HG03135 (cell line): ENCODE measurements around the gene MTMR2.
"Not testable (repeated sequence)": the region's sequence is repeated elsewhere in the genome, so short reads cannot be mapped to it uniquely, and the experiment has no call there.

ENCODE experiments used
- ATAC-seq: cut with Tn5 transposase; IDR thresholded peaks from one replicate; pipeline ENCODE4 v1.9.1; 2021; ENCODE audit warnings: mild to moderate bottlenecking, moderate library complexity; ENCODE audit not compliant: unreplicated experiment

The MTMR2 gene

DNA sequence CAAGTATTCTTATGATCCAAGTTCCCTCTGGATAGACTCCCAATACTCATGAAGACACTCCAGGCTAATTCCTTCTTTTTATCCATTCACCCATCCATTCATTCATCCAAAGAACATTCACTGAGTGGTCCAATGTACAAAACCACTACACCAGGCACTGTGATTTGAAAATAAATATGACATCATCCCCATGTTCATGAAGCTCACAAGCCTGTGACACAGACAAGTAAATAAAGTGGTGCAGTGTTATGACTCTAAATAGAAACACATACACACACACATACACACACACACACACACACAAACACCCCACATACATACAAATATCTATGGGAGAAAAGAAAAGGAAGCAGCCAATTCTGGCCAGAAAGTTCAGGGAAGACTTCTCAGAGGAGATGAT, 35.5 kb downstream of the MTMR2 start:
- no peak for ATAC-seq

DNA sequence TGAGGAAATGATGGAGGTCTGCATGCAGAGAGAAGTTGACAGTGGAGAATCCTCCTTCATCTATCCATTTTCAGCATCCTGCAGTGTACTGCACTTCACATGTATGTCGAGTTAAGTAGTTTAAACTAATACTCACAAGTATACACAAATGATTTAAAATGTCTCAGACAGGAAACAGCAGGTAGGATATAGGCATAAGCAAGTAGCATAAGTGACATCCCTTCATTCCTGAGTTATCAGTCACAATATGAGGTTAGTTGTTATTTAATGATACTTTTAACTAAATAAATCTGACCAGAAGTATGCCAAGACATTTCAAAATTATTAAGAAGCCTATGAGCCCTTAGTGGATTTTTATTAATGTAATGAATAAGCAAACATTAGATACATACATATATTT, 37.4 kb downstream of the MTMR2 start:
- ATAC-seq = no peak

DNA sequence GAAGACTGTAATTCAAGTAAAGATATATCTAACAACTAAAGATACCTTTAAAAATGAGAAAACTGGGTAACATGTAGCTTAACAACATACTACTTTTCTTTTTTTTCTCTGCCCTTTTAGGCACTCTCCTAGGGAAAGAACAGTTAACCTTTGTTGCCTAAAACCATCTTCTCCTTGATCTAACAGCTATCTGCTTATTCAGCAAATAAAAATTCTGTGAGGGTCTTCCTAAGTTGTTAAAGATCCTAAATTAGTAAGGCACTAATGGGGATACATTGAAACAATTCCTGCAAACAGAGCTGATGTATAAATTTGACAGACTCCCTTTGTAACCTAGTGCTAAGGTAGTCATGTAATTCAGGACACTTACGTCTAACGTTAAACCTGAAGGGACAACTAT, 39.1 kb downstream of the MTMR2 start:
- no peak for ATAC-seq

DNA sequence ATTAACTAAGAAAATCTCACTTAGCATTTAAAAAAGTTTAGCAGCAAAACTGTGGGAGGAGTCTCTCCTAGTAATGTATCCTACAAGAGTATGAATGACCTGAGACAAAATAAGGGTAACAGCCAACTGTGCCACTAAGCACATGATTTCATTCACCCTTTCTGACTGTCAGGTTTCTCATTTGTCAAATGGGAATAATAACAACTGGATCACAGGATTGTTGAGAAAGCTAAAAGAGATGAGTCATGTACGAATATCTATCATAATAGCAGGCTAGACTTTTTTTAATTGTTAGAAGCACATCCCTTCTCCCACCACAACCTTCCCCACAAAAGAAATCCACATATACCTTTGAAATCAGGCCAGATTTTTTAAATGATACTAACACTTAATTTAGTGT, 39.5 kb downstream of the MTMR2 start:
- no peak for ATAC-seq

DNA sequence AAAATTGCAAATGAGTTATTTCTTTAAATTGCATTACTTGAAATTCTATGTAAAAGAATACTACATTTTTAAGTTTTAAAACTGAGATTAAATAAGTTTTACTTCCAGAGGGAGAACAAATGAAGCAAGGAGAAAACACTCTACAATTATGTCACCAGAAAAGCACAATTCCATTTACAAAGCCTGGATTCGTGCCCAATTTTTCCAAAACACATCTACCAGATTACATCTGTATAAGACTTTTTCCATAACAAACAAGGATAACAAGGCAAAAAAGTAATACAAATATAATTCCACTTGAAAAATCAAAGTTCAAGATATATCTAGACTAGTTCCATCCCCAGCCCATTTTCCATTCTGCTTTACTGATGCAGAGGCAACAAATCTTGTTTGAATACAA, 40.5 kb downstream of the MTMR2 start:
- no peak for ATAC-seq

DNA sequence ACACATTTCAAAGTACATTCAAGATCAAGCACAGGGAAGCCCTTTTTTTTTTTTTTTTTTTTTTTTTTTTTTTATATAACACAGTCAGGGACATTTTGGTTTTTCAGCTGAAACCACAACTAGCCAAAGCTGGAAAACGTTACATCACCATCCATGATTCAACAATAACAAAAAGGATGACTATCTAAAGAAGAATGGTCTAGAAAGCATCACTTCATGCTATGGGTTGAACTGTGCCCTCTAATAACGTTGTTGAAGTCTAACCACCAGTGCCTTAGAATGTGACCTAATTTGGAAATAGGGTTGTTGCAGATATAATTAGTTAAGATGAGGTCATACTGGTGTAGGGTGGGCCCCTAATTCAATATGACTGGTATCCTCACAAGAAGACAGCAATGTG, 46.6 kb downstream of the MTMR2 start:
- no peak for ATAC-seq

DNA sequence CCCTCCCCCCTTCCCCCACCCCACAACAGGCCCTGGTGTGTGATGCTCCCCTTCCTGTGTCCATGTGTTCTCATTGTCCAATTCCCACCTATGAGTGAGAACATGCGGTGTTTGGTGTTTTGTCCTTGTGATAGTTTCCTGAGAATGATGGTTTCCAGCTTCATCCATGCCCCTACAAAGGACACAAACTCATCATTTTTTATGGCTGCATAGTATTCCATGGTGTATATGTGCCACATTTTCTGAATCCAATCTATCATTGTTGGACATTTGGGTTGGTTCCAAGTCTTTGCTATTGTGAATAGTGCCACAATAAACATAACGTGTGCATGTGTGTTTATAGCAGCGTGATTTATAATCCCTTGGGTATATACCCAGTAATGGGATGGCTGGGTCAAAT, 53.0 kb downstream of the MTMR2 start:
- ATAC-seq = not testable (repeated sequence)

DNA sequence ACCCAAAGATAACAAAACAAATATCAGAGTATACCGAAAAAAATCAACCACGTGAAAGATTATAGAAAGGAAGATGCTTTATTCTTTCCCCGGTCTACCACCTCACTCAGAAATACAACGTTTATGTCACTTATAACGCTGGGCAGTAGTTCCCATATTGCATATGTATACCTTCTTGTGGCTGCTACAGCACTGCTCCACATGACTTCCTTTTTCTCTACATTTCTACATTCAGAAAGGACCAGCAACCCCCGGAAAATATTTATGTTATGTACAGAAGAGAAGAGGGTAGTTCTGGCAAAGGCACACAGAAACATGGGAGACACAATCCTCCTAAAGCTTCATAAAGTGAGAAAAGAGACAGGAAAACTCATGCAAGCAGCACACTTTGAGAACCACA, 56.8 kb downstream of the MTMR2 start:
- ATAC-seq = no peak

DNA sequence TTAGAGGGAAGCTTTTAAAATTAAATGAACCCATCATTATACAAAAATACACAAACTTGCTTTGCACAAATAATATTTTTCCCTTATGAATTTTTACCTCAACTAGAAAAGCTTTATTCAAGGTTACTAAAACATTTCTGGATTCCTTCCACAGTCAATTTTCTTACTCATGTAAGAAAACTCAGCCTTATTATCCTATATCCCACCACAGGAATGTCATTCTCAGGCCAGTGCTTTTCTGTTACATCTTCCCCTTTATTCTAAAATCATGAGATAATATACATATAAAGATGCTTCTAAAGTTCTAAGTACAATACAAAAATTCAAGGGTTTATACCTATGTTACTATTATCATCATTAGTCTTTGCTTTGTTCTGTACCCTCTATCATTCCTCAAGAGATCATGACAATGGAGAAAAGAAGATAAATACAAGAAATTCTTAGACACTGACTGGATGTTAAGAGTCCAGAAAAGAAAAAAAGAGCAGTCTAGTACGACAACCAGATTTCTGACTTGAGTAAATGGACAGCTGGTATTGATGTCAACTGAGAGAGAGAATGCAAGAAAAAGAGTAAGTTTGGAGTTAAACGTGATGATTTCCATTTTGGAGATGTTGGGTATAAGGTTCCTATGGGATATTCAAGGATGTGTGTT, 60.3 kb downstream of the MTMR2 start:
- ATAC-seq = no peak

DNA sequence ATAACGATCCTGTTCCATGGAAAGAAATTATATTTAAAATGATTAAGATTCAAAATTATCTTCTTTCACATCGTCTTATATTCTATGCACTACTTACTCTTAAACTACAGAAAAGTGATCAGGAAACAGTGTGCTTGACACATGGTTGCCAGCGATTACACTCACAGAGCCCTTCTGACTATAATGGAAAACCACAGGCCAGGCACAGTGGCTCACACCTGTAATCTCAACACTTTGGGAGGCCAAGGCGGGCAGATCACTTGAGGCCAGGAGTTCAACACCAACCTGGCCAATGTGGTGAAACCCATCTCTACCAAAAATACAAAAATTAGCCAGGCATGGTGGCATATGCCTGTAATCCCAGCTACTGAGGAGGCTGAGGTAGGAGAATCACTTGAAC, 63.9 kb downstream of the MTMR2 start:
- ATAC-seq = not testable (repeated sequence)

DNA sequence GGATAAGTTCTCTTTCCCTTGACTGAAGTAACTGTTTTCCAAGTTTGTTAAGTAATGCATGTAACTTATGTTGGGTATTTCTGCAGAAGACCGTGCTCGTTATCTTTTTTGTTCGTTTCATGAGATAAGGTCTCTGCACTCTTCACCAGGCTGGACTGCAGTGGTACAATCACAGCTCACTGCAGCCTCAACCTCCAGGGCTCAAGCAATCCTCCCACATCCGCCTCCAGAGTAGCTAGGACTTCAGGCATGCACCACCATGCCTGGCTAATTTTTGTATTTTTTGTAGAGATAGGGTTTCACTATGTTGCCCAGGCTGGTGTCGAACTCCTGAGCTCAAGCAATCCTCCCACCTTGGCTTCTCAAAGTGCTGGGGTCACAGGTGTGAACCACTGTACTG, 69.5 kb downstream of the MTMR2 start:
- not testable (repeated sequence) for ATAC-seq

DNA sequence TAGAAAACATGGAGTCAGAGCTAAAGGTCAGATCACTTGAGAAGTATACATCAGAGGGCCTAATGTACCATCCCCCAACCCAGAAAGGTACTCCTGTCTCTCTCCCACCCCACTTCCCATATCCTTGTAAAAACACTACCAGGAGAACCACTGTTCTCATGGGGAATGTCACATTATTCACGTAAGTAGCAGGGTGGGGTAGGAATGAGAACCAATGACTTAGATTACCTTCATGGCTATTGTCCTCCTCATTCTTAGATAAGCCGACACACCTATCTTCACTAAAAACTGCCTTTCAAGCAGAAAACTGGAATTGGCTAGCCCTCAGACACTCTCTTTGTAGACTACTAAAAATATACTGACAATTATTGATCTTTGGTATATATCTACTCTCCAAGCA, 70.0 kb downstream of the MTMR2 start:
- no peak for ATAC-seq

DNA sequence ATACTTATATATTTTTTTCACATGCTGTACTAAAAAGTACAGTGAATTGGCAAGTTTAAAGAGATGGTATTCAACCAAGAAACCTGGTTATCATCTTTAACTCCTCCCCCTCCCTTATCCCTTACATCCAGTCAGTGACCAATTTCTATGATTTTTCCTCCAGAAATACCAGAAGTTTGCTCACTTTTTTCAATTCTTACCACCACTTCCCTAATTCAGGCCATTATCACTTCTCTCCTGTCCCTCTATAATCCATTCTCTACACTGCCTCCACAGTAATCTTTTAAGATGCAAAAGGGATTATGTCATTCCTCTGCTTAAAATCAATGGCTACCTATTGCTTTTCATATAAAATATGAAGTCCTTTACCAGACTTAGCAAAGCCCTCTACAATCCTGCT, 70.8 kb downstream of the MTMR2 start:
- no peak for ATAC-seq

DNA sequence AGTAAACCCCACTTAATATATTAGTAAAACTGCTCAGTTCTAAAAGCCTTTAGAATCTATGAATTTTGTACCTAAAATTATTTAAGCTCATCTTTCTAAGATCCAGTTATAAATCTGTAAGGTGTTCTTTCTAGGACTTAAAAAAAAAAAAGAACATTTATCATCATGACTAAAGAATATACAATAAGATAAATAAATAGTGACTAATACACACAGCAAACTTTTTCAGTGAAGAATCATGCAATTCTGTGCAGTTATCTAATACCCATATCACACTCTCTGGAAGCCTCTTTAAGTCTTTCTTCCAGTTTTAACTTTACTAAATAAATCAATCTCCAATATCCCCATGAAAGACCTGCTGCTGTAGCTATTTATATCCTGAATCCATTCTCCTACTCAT, 73.8 kb downstream of the MTMR2 start:
- ATAC-seq = no peak

DNA sequence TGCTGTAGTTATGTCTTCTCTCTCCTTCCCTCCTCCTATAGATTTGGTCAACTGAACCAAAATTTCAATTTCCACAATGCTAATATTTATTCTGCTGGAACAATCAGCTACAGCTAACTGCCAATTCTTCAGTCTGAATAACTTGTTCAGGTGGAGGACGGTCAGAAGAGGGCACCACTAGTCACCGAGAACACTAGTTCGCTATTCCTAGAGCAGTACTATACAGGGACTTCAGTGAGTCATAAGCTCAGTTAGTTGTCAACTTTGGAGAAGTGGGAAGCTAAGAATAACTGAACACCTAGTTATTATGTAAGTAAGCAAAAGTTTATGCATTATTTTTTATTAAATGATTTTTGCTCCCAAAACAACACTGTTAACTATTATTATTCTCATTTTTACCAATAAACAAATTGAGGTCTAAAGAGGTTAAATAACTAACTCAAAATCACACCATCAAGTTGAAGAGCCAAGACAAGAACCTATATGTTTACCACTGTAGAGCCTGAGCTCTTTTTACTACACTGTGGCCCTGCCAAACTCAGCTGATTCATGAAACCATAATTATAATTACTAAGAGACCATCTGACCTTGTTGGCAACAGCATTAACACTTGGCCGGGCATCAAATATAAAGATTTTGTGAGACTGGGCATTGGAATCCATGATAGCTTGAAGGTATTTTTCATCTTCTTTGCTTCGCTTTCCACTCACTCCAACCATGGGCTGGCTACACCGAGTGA, 74.7 kb downstream of the MTMR2 start:
- ATAC-seq = no peak

DNA sequence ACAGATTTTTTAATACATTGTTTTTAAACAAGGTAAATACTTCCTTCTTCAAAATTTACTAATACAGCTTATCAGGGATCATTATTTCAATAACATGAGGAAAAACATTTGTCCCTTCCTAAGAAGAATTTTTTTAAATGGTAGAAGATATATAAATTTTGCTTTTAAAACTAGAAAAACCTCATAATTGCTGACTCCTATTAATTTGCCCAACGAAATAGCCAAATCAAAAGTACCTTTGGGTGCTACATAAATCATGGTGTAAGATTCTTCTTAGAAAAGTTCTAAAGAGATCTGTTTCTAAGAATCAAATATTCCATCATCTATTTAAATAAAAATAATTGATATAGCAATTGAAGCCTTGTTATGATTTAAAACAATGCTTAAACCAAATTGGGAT, 78.7 kb downstream of the MTMR2 start:
- ATAC-seq = no peak

DNA sequence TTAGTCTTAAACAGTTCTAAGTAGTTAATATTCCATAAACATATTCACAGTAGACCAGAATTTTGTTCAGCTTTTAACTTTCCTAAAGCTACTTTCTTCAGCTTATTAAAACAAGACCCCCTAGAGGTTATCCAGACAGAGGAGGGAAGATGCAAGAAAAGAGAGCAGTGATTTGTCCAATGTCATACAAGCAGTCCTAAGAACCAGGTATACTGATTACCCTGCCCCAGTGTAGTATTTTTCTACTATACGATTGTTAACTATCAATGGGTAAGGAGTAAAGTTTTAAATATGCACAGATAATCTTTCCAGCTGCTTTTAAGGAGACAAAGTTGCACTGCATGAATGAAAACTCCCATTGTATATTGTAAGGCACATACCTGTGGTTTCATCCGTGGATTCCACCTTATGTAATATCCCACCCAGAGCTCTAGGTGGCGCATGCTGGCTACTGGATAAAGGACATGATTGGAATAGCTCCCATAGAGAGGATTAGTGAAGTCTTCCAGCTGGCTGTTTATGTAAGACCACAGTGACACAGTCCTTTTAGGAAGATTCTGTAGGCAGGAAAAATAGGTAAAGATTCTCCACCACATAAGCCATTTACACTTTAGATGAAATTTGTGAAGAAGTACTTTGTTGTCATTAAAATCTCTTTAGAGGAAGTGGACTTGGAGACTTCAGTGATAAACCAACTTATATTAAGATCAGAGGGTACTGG, 88.0 kb downstream of the MTMR2 start:
- peak; percentile 86 for ATAC-seq

DNA sequence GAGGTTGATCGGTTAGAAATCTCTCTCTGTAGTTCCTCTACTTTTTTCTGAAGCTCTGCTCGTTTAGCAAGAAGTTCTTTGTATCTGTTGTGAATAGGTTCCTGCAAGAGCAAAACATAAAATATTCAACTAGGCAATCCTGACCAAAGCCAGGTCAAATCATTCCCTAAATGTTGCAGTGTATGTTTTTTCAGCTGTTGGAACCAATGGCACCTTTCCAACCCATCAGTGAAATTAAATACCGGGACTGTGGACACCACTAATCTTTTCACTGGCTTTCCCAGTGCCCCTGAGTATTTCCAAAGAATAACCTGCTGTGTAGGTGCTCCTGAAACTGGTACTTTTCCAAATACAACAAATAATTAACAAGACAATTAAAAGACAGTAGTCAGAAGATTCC, 88.6 kb downstream of the MTMR2 start:
- no peak for ATAC-seq

DNA sequence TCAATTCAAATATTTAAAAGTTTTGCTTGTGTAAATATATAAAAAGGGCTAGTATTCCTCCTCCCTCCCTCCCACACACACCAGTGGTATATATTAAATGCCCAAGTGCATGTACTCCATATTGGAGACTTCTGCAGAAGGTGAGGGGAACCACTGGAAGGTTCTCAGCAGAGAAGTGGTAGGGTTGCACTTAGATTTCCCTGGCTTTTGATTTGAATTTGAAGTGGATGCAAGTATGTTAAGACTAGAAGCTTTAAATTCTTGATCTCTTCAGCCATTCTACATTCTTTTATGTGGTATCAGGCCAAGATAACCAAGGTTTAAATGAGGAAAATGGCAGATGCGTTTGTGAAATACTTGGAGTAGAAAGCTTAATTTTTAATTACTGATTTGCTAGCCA, 90.5 kb downstream of the MTMR2 start:
- no peak for ATAC-seq

DNA sequence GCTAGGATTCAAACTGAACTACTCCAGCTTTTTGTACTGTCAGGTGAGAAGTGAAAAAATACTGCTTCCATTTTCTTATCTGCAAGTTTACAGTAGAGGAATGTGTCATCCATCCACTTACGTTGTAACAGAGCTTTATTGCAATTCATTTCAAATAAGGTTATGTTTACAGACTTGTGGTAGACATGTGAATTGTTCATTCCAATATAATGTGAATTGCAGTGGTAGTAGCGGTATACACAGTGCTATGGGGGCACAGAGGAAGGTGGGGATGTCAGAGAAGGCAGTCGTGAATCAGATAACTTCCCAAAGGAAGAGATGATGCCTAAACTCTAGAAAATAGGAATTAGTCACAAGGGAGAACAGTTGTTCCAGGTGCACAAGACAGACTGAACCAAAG, 91.1 kb downstream of the MTMR2 start:
- ATAC-seq = no peak

DNA sequence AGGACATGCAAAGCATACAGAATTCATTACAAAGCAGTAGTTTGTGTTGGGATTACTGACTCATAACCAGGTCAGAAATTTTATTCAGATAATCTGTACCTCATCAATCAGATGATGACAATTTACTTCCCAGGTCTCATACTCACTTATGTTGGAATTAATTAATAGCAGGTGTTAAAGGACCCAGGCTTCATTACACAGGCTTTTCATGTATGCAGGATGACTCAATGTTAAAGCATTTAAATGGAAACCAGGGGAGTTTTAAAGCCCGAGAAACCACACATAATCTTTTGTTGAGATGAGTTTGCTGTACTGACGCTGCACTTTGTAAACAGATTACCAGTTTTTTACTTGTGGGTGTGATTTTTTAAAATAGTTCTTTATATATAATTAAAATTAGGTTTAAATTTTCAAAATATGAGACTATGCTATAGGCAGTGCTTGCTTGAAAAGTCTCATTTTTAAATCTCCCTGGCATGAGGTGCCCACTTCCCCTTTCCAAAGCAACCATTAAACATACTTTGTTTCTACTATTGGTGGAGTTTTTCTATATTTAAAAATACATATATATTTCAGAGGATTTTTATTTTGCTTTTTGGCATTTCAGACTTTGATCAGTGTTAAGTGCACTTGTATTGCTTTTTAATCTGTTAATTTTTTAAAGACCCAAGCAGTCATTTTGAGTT, 92.6 kb downstream of the MTMR2 start:
- ATAC-seq = no peak
